Measurements from ENCODE around the gene PFDN2.
"Not testable (repeated sequence)": the region's sequence is repeated elsewhere in the genome, so short reads cannot be mapped to it uniquely, and the experiment has no call there.

PFDN2 gene

DNA sequence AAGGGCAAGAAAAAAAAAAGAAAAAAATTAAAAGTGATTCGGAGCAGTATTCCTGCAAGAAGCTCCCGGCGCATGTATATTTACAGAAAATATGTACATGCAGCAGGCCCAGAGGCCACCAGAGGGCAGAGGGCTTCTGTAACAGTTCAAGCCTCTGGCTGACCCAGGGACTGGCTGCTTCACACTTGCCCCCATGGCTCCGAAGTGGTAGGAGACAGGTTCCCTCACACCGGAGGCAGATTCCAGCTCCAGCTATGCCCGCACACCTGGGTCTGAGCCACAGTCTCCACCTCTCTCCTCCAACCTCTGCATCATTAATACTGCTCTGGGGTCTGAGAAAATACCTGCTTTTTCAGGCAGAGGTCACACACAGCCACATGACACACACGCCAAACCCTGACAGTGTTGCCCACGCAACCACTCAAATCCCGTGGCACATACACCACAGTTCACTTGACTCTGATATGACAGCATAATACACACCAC is 45.9 kb downstream of the PFDN2 start:
- no peak overlapping the region for H3K27ac ChIP-seq (ENCODE audit: insufficient read depth, low read depth, low read length, poor library complexity, severe bottlenecking)
- no peaks in the 10 kb centered on the region for H3K27me3 ChIP-seq (ENCODE audit: control insufficient read depth, insufficient read depth, low read length, poor library complexity, severe bottlenecking)
- no peaks in the 10 kb centered on the region for H3K36me3 ChIP-seq (ENCODE audit: control insufficient read depth, insufficient read depth, low read length)
- H3K4me3 ChIP-seq (ENCODE audit: insufficient read depth, low read depth, low read length): no peak overlapping the region
- H3K4me1 ChIP-seq (ENCODE audit: control insufficient read depth, insufficient read depth, low read length): no peaks in the 10 kb centered on the region
- no peaks in the 10 kb centered on the region for H3K9me3 ChIP-seq (ENCODE audit: control insufficient read depth, low read length)
- 77 to 81% methylated on average over 9 of the region's 9 CpGs for WGBS, 2 experiments

- Histone ChIP-seq H3K4me3 (ENCODE audit: insufficient read depth, low read depth, low read length) (no peak overlapping the region), H3K4me1 (ENCODE audit: control insufficient read depth, insufficient read depth, low read length) (no peaks in the 10 kb centered on the region), H3K9me3 (ENCODE audit: control insufficient read depth, low read length) (no peaks in the 10 kb centered on the region), H3K27me3 (ENCODE audit: control insufficient read depth, insufficient read depth, low read length, poor library complexity, severe bottlenecking) (no peaks in the 10 kb centered on the region), H3K36me3 (ENCODE audit: control insufficient read depth, insufficient read depth, low read length) (no peaks in the 10 kb centered on the region), H3K27ac (ENCODE audit: insufficient read depth, low read depth, low read length, poor library complexity, severe bottlenecking) (no peak overlapping the region)
- WGBS, 2 experiments: 91 to 96% methylated on average over 4 of the region's 4 CpGs
Measured at GRCh38 chr1:161070761-161071160, 47.1 kb downstream of the PFDN2 start.

DNA sequence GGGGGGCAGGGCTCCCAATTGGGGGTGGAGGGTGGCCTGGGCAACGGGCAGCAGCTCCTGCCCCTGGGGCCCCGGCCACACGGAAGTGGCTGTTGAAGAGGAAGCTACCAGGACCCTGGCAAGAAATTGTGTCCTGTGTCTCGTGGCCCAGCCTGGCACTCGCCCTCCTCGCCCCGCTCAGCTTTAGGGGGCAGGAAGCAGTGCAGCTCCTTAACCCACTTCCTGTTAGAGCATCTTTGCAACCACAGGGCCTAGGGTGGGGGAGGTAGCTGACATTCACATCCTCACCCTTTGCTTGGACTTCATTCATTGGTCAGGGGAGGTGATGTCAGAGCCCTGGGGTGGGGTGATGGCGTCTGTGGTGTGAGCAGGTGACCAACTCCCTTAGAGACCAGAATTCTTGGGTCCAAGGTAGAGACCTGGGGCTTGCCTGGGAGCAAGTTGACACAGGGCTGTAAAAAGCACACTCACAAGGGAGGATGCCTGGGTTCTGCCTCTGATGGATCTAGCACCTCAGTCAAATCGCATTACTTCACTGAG is 48.0 kb downstream of the PFDN2 start, which contains the start of gene ARHGAP30:
TSS of gene ARHGAP30 (minus strand) at position 161 of the 540 bp plus-strand sequence. CDS start 267 bp downstream, outside the sequence.
- no peaks in the 10 kb centered on the region for H3K9me3 ChIP-seq (ENCODE audit: control insufficient read depth, low read length)
- H3K4me3 ChIP-seq (ENCODE audit: insufficient read depth, low read depth, low read length): no peak within 1 kb of the TSS
- H3K27ac ChIP-seq (ENCODE audit: insufficient read depth, low read depth, low read length, poor library complexity, severe bottlenecking): no peak within 1 kb of the TSS
- no peaks in the 10 kb centered on the region for H3K27me3 ChIP-seq (ENCODE audit: control insufficient read depth, insufficient read depth, low read length, poor library complexity, severe bottlenecking)
- H3K36me3 ChIP-seq (ENCODE audit: control insufficient read depth, insufficient read depth, low read length): no peaks in the 10 kb centered on the region
- no peaks in the 10 kb centered on the region for H3K4me1 ChIP-seq (ENCODE audit: control insufficient read depth, insufficient read depth, low read length)
- WGBS, 2 experiments: 87 to 90% methylated on average over 9 of the region's 9 CpGs

DNA sequence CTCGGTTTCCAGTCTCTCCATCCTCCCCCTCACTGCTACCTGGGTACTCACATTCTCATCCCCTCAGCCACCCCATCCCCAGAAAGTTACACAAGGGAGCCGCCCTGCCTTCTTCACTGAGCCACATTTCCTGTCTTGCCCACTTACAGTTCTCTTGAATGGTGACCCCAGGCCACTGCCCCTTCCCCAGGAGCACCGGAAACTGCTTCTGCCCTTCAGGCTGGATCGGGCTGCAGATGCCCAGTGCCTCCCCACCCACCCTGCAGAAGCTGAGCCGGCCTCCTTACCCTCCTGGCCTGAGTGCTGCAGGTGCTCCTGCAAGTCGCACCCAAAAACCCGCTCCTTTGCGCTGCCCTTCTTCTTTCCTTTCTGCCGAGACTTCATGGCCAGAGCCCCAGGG is 48.6 kb downstream of the PFDN2 start:
- Histone ChIP-seq H3K27me3 (ENCODE audit: control insufficient read depth, insufficient read depth, low read length, poor library complexity, severe bottlenecking) (no peaks in the 10 kb centered on the region), H3K36me3 (ENCODE audit: control insufficient read depth, insufficient read depth, low read length) (no peaks in the 10 kb centered on the region), H3K9me3 (ENCODE audit: control insufficient read depth, low read length) (no peaks in the 10 kb centered on the region), H3K27ac (ENCODE audit: insufficient read depth, low read depth, low read length, poor library complexity, severe bottlenecking) (no peak overlapping the region), H3K4me3 (ENCODE audit: insufficient read depth, low read depth, low read length) (no peak overlapping the region), H3K4me1 (ENCODE audit: control insufficient read depth, insufficient read depth, low read length) (no peaks in the 10 kb centered on the region)
- 90% methylated on average over 9 of the region's 9 CpGs for WGBS, 2 experiments

DNA sequence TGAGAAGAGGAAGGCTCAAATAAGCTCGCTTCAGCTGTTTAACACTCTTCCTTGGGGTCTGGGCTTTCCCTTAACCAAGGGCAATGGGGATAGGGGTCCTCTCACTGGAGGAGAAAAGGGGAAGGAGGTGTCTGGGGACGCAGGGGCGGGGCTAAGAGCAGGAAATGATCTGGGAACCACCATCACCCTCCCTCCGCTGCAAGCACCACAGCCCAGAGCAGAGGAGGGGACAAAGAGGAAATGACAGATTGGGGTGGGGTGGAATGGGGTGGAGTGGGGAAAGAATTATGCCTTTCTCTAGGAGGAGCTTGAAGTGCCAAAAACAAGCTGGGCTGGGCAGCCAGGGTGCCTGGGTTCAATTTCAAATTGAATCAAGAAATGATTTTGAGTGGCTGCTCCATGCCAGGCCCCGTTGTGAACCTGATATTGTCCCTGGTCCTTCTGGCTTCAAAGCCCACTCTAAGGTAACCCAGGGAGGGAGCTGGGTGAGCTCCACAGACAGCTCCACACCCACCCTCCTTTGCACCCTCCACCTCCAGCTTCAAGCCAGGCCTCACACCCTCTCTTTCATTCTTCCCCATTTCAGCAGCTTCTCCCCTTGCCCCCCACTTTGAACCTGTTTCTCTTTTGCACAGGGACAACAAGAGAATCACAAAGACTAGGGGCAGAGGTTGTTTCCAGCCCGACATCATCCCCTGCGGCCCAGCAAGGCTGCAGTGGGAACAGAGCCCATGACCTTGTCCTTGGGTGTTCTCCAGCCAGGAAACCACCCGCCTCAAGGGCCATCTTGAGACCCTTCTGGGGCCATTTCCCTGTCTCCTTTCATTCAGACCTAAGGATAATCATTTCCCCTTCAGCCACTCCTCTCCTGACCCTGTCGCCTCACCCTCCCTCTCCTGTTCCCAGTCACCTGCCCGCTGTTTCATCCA is 49.3 kb downstream of the PFDN2 start:
- Histone ChIP-seq H3K27ac (ENCODE audit: insufficient read depth, low read depth, low read length, poor library complexity, severe bottlenecking) (no peak overlapping the region), H3K27me3 (ENCODE audit: control insufficient read depth, insufficient read depth, low read length, poor library complexity, severe bottlenecking) (no peaks in the 10 kb centered on the region), H3K4me1 (ENCODE audit: control insufficient read depth, insufficient read depth, low read length) (no peaks in the 10 kb centered on the region), H3K4me3 (ENCODE audit: insufficient read depth, low read depth, low read length) (no peak overlapping the region), H3K9me3 (ENCODE audit: control insufficient read depth, low read length) (no peaks in the 10 kb centered on the region), H3K36me3 (ENCODE audit: control insufficient read depth, insufficient read depth, low read length) (no peaks in the 10 kb centered on the region)
- 83 to 87% methylated on average over 10 of the region's 10 CpGs for WGBS, 2 experiments

DNA sequence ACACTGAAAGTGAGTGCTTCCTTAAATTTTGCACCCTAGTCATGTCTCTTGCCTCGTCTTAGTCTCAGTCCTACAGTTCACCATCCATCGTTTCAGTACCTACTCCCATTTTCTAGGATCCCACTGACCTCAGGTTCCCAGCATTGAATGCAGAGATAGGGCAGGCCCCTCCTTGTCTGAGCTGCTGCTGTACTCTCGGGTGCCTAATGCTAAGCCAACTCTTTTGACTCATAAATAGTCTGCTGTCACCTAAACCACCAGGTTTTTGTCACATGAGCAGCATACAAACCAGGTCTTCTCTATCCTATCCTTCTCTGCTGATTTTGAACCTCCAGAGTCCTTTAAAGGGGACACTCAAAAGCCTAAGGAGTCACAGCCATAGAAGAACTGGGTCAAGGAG is 51.1 kb downstream of the PFDN2 start:
- 87 to 89% methylated on average over 3 of the region's 3 CpGs for whole genome bisulfite sequencing, 2 experiments
- no peaks in the 10 kb centered on the region for H3K4me1 ChIP-seq (ENCODE audit: control insufficient read depth, insufficient read depth, low read length)
- H3K4me3 ChIP-seq (ENCODE audit: insufficient read depth, low read depth, low read length): no peak overlapping the region
- H3K9me3 ChIP-seq (ENCODE audit: control insufficient read depth, low read length): no peaks in the 10 kb centered on the region
- no peaks in the 10 kb centered on the region for H3K36me3 ChIP-seq (ENCODE audit: control insufficient read depth, insufficient read depth, low read length)
- H3K27ac ChIP-seq (ENCODE audit: insufficient read depth, low read depth, low read length, poor library complexity, severe bottlenecking): no peak overlapping the region
- no peaks in the 10 kb centered on the region for H3K27me3 ChIP-seq (ENCODE audit: control insufficient read depth, insufficient read depth, low read length, poor library complexity, severe bottlenecking)

DNA sequence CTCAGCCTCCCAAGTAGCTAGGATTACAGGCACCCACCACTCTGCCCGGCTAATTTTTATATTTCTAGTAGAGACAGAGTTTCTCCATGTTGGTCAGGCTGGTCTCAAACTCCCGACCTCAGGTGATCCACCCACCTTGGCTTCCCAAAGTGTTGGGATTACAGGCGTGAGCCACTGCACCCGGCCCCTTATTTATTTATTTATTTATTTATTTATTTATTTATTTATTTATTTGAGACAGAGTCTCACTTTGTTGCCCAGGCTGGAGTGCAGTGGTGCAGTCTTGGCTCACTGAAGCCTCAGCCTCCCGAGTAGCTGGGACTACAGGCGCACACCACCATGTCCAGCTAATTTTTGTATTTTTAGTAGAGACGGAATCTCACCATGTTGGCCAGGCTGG is 52.2 kb downstream of the PFDN2 start:
- 85 to 94% methylated on average over 5 of the region's 7 CpGs for WGBS, 2 experiments

GRCh38 chr1:161063936-161064335 is 53.9 kb downstream of the PFDN2 start:
- not testable (repeated sequence) for H3K27ac ChIP-seq (ENCODE audit: insufficient read depth, low read depth, low read length, poor library complexity, severe bottlenecking); H3K9me3 ChIP-seq (ENCODE audit: control insufficient read depth, low read length); H3K36me3 ChIP-seq (ENCODE audit: control insufficient read depth, insufficient read depth, low read length); H3K27me3 ChIP-seq (ENCODE audit: control insufficient read depth, insufficient read depth, low read length, poor library complexity, severe bottlenecking); H3K4me3 ChIP-seq (ENCODE audit: insufficient read depth, low read depth, low read length); H3K4me1 ChIP-seq (ENCODE audit: control insufficient read depth, insufficient read depth, low read length)
- WGBS, 2 experiments: 62 to 67% methylated on average over 6 of the region's 6 CpGs

More for the DNA sequence above, 52.2 kb downstream of the PFDN2 start:
- H3K27me3 ChIP-seq (ENCODE audit: control insufficient read depth, insufficient read depth, low read length, poor library complexity, severe bottlenecking); H3K4me1 ChIP-seq (ENCODE audit: control insufficient read depth, insufficient read depth, low read length); H3K4me3 ChIP-seq (ENCODE audit: insufficient read depth, low read depth, low read length); H3K9me3 ChIP-seq (ENCODE audit: control insufficient read depth, low read length); H3K27ac ChIP-seq (ENCODE audit: insufficient read depth, low read depth, low read length, poor library complexity, severe bottlenecking); H3K36me3 ChIP-seq (ENCODE audit: control insufficient read depth, insufficient read depth, low read length): not testable (repeated sequence)

GRCh38 chr1:161061419-161061818 is 56.4 kb downstream of the PFDN2 start:
- 93 to 98% methylated on average over 2 to 4 of the region's 4 CpGs for WGBS, 2 experiments
- no peaks in the 10 kb centered on the region for H3K4me1 ChIP-seq (ENCODE audit: control insufficient read depth, insufficient read depth, low read length)

GRCh38 chr1:161059293-161059692 is 58.5 kb downstream of the PFDN2 start:
- Histone ChIP-seq H3K27me3 (ENCODE audit: control insufficient read depth, insufficient read depth, low read length, poor library complexity, severe bottlenecking) (no peaks in the 10 kb centered on the region), H3K9me3 (ENCODE audit: control insufficient read depth, low read length) (no peaks in the 10 kb centered on the region), H3K36me3 (ENCODE audit: control insufficient read depth, insufficient read depth, low read length) (no peaks in the 10 kb centered on the region), H3K27ac (ENCODE audit: insufficient read depth, low read depth, low read length, poor library complexity, severe bottlenecking) (no peak overlapping the region), H3K4me1 (ENCODE audit: control insufficient read depth, insufficient read depth, low read length) (no peaks in the 10 kb centered on the region), H3K4me3 (ENCODE audit: insufficient read depth, low read depth, low read length) (no peak overlapping the region)
- 93 to 94% methylated on average over 6 of the region's 6 CpGs for WGBS, 2 experiments

More at GRCh38 chr1:161061419-161061818, 56.4 kb downstream of the PFDN2 start:
- no peak overlapping the region for H3K27ac ChIP-seq (ENCODE audit: insufficient read depth, low read depth, low read length, poor library complexity, severe bottlenecking)
- no peaks in the 10 kb centered on the region for H3K27me3 ChIP-seq (ENCODE audit: control insufficient read depth, insufficient read depth, low read length, poor library complexity, severe bottlenecking)
- H3K4me3 ChIP-seq (ENCODE audit: insufficient read depth, low read depth, low read length): no peak overlapping the region
- H3K36me3 ChIP-seq (ENCODE audit: control insufficient read depth, insufficient read depth, low read length): no peaks in the 10 kb centered on the region
- H3K9me3 ChIP-seq (ENCODE audit: control insufficient read depth, low read length): no peaks in the 10 kb centered on the region

All from ectodermal cell (in vitro differentiated cells).